ENCODE measurements around the gene FUT8. TPM values are rescaled to one million over a fixed set of nuclear protein-coding genes. Genes with fewer than 3 reads are reported as not detected.

Gene FUT8
- total and polyA plus RNA-seq, 2 donors (not counting 1 experiment from before 2014, with no cell fraction given) = 13.2 to 91.8 TPM

GRCh38 chr14:65501328-65501727, 88.8 kb downstream of the FUT8 start:
- no peak overlapping the region for H3K4me3 Mint-ChIP-seq
- peaks cover 55% of the 10 kb centered on the region for H3K4me1 Mint-ChIP-seq
- no peaks in the 10 kb centered on the region for H3K27me3 Mint-ChIP-seq
- TF ChIP-seq CTCF (IDR thresholded peaks at IDR 0.05) (no peak), EZH2 (IDR thresholded peaks at IDR 0.05; ENCODE audit: borderline replicate concordance, insufficient read depth, low read depth, low read length, poor library complexity, severe bottlenecking) (no peak)
- no peaks in the 10 kb centered on the region for H3K27me3 ChIP-seq (replicated peaks in 1 of 4; ENCODE audit: control extremely low read depth in 1 of 4, control insufficient read depth in 3 of 4, insufficient read depth in 4 of 4, low read length in 3 of 4)
- H3K79me2 ChIP-seq (ENCODE audit: control insufficient read depth, insufficient read depth, low read length) = peaks cover 79% of the 10 kb centered on the region
- ChIA-PET CTCF (no interaction called here), POLR2A (no interaction called here)
- no peak for ATAC-seq (ENCODE audit: low read depth)
- no peak overlapping the region for H3K4me2 ChIP-seq (replicated peaks; ENCODE audit: low read depth, low read length, poor library complexity, severe bottlenecking)
- H4K20me1 ChIP-seq (ENCODE audit: control insufficient read depth, insufficient read depth, low read length, poor library complexity, severe bottlenecking) = peaks cover 5% of the 10 kb centered on the region
- intact Hi-C loops (cut with micrococcal nuclease) = no loop called here
- H3K4me3 ChIP-seq (ENCODE audit: control extremely low read depth in 1 of 5, extremely low read depth in 1 of 5, insufficient read depth in 1 of 5, low read depth in 2 of 5, low read length in 4 of 5) = no peak overlapping the region
- H3K9me3 Mint-ChIP-seq (ENCODE audit: insufficient read depth) = no peaks in the 10 kb centered on the region
- peaks cover 0 to 3% (median 0%) of the 10 kb centered on the region in 3 donors for H3K9me3 ChIP-seq (ENCODE audit: control extremely low read depth in 1 of 3, control insufficient read depth in 2 of 3, insufficient read depth in 1 of 3, low read length in 2 of 3)
- H3K27ac ChIP-seq (ENCODE audit: low read length in 2 of 2) = no peak overlapping the region
- H3K27ac Mint-ChIP-seq = peak overlapping the region; percentile 62
- no peak overlapping the region for H3K9ac ChIP-seq (ENCODE audit: low read length)
- no peak for DNase-seq
- no peak overlapping the region for H2AFZ ChIP-seq (ENCODE audit: insufficient read depth, low read depth, low read length, poor library complexity, severe bottlenecking)
- peaks cover 0 to 8% of the 10 kb centered on the region in 2 donors for H3K4me1 ChIP-seq (ENCODE audit: control insufficient read depth in 2 of 2, insufficient read depth in 2 of 2, low read length in 2 of 2)
- peaks cover 0 to 4% of the 10 kb centered on the region in 2 experiments for H3K36me3 ChIP-seq (replicated peaks in 1 of 2; ENCODE audit: control extremely low read depth in 1 of 2, control insufficient read depth in 1 of 2, extremely low read depth in 1 of 2, insufficient read depth in 2 of 2, low read length in 1 of 2)

- Mint-ChIP-seq H3K9me3 (ENCODE audit: insufficient read depth) (peaks cover 3% of the 10 kb centered on the region), H3K27ac (peak overlapping the region; percentile 51), H3K4me1 (peaks cover 57% of the 10 kb centered on the region), H3K27me3 (no peaks in the 10 kb centered on the region), H3K4me3 (no peak overlapping the region)
- ChIA-PET CTCF (interaction anchor here (0.8 to 1.2 kb wide), 3 partner anchors 8 to 88 kb away, joined by 3 to 4 read pairs (median 3); no protein-coding TSS in a partner anchor), POLR2A (interaction anchor here (0.9 kb wide), 1 partner anchor 15 kb away, joined by 3 read pairs; no protein-coding TSS in a partner anchor)
- TF ChIP-seq CTCF (IDR thresholded peaks at IDR 0.05) (no peak), EZH2 (IDR thresholded peaks at IDR 0.05; ENCODE audit: borderline replicate concordance, insufficient read depth, low read depth, low read length, poor library complexity, severe bottlenecking) (no peak)
- intact Hi-C loops (cut with micrococcal nuclease) = no loop called here
- WGBS (ENCODE audit: insufficient coverage) = no CpG with 5 or more reads among the region's 1 CpG
- Histone ChIP-seq H4K20me1 (ENCODE audit: control insufficient read depth, insufficient read depth, low read length, poor library complexity, severe bottlenecking) (peaks cover 5% of the 10 kb centered on the region), H2AFZ (ENCODE audit: insufficient read depth, low read depth, low read length, poor library complexity, severe bottlenecking) (no peak overlapping the region), H3K4me2 (replicated peaks; ENCODE audit: low read depth, low read length, poor library complexity, severe bottlenecking) (no peak overlapping the region), H3K36me3 (replicated peaks in 1 of 2; ENCODE audit: control extremely low read depth in 1 of 2, control insufficient read depth in 1 of 2, extremely low read depth in 1 of 2, insufficient read depth in 2 of 2, low read length in 1 of 2) (peaks cover 0 to 1% of the 10 kb centered on the region in 2 experiments), H3K4me3 (ENCODE audit: control extremely low read depth in 1 of 5, extremely low read depth in 1 of 5, insufficient read depth in 1 of 5, low read depth in 2 of 5, low read length in 4 of 5) (no peak overlapping the region), H3K9ac (ENCODE audit: low read length) (no peak overlapping the region), H3K27ac (ENCODE audit: low read length in 2 of 2) (no peak overlapping the region), H3K79me2 (ENCODE audit: control insufficient read depth, insufficient read depth, low read length) (peaks cover 82% of the 10 kb centered on the region), H3K9me3 (ENCODE audit: control extremely low read depth in 1 of 3, control insufficient read depth in 2 of 3, insufficient read depth in 1 of 3, low read length in 2 of 3) (no peaks in the 10 kb centered on the region), H3K27me3 (replicated peaks in 1 of 4; ENCODE audit: control extremely low read depth in 1 of 4, control insufficient read depth in 3 of 4, insufficient read depth in 4 of 4, low read length in 3 of 4) (no peaks in the 10 kb centered on the region), H3K4me1 (ENCODE audit: control insufficient read depth in 2 of 2, insufficient read depth in 2 of 2, low read length in 2 of 2) (peaks cover 0 to 8% of the 10 kb centered on the region in 2 donors)
- no peak for ATAC-seq (ENCODE audit: low read depth)
- no peak for DNase-seq
These were observed 90.2 kb downstream of the FUT8 start for GRCh38 chr14:65502676-65503124.
